H1 (cell line): Measurements from ENCODE around the gene ZNF154. TPM values are rescaled to one million over a fixed set of nuclear protein-coding genes. Genes with fewer than 3 reads are reported as not detected.

ENCODE experiments used
- CTCF ChIA-PET: fragments of 300-600 bp; sonication (Branson Sonifier 250); formaldehyde crosslinking; loops from one replicate; lab custom pipeline; 2021; ENCODE audit not compliant: partially characterized antibody; lab: Charles Lee
- POLR2A ChIA-PET: fragments of 300-600 bp; sonication (Branson Sonifier 250); formaldehyde crosslinking; loops from one replicate; lab custom pipeline; 2021; ENCODE audit warnings: inconsistent platforms; ENCODE audit not compliant: partially characterized antibody; lab: Charles Lee
- DNase-seq, 2 experiments: peaks; one replicate each; pipeline versions ENCODE4 v3.0.0 to v3.0.0-alpha.2; 2010 to 2022; ENCODE audit warnings: low spot score in 2 of 2, low read depth in 1 of 2, mixed read lengths in 1 of 2
- FAIRE-seq: peaks from 2 replicates; lab custom pipeline; 2011; peaks lifted over from hg19 to GRCh38; lab: Jason Lieb, UNC
- H2AFZ ChIP-seq: 2 replicates; pipeline ENCODE4 v1.8.1; 2012; ENCODE audit warnings: low read length, inconsistent platforms
- H2AK5ac ChIP-seq: 2 replicates; pipeline ENCODE4 v1.6.1; 2013; ENCODE audit warnings: low read depth, low read length
- H2BK120ac ChIP-seq: replicated peaks from 2 replicates; pipeline ENCODE3; 2013; ENCODE audit warnings: low read depth, low read length, inconsistent platforms
- H2BK12ac ChIP-seq: 2 replicates; pipeline ENCODE4 v1.6.1; 2013; ENCODE audit warnings: low read depth, low read length
- H2BK15ac ChIP-seq: 2 replicates; pipeline ENCODE4 v1.6.1; 2013; ENCODE audit warnings: low read length
- H2BK20ac ChIP-seq: 2 replicates; pipeline ENCODE4 v1.6.1; 2013; ENCODE audit warnings: low read length
- H2BK5ac ChIP-seq: 2 replicates; pipeline ENCODE4 v1.6.1; 2013; ENCODE audit warnings: low read depth, low read length
- H3K14ac ChIP-seq: 2 replicates; pipeline ENCODE4 v1.6.1; 2013; ENCODE audit warnings: inconsistent platforms; ENCODE audit not compliant: insufficient read length
- H3K18ac ChIP-seq: 2 replicates; pipeline ENCODE4 v1.6.1; 2013; ENCODE audit warnings: low read length; ENCODE audit errors: extremely low read depth
- H3K23ac ChIP-seq: 2 replicates; pipeline ENCODE4 v1.6.1; 2013; ENCODE audit warnings: inconsistent platforms; ENCODE audit not compliant: insufficient read length
- H3K23me2 ChIP-seq: 2 replicates; pipeline ENCODE4 v1.6.1; 2013; ENCODE audit warnings: low read depth, low read length
- H3K27ac ChIP-seq: 2 replicates; pipeline ENCODE4 v1.6.1; 2011; ENCODE audit warnings: low read depth, low read length, inconsistent platforms
- H3K27me3 ChIP-seq, 4 experiments: replicated peaks in 1 of 4; 1 replicate in 1 of 4; 2 replicates in 3 of 4; pipeline versions ENCODE4 v1.6.1 to v1.8.1; 2011 to 2013; ENCODE audit warnings: low read length in 3 of 4, mild to moderate bottlenecking in 3 of 4, inconsistent platforms in 2 of 4, mixed read lengths in 2 of 4, moderate library complexity in 1 of 4; ENCODE audit not compliant: control insufficient read depth in 3 of 4, insufficient read depth in 3 of 4; ENCODE audit errors: extremely low read depth in 1 of 4
- H3K36me3 ChIP-seq, 4 experiments: 2 replicates each; pipeline versions ENCODE4 v1.6.1 to v1.8.1; 2011 to 2013; ENCODE audit warnings: mild to moderate bottlenecking in 4 of 4, low read length in 3 of 4, moderate library complexity in 2 of 4, control low read depth in 1 of 4, inconsistent platforms in 1 of 4; ENCODE audit not compliant: insufficient read depth in 4 of 4, control insufficient read depth in 2 of 4
- H3K4ac ChIP-seq: replicated peaks from 2 replicates; pipeline ENCODE3; 2013; ENCODE audit warnings: low read length, low read depth, mixed read lengths, inconsistent platforms; ENCODE audit not compliant: insufficient read length
- H3K4me1 ChIP-seq, 4 experiments: replicated peaks in 1 of 4; 1 replicate in 1 of 4; 2 replicates in 3 of 4; pipeline versions ENCODE4 v1.6.1 to v1.8.1; 2011 to 2013; ENCODE audit warnings: low read length in 3 of 4, inconsistent platforms in 2 of 4, mixed read lengths in 1 of 4; ENCODE audit not compliant: insufficient read depth in 4 of 4, control insufficient read depth in 3 of 4
- H3K4me2 ChIP-seq, 2 experiments: 2 replicates each; pipeline versions ENCODE4 v1.6.1 to v1.8.1; 2011 to 2013; ENCODE audit warnings: low read depth in 2 of 2, low read length in 2 of 2, control low read depth in 1 of 2, inconsistent platforms in 1 of 2, mild to moderate bottlenecking in 1 of 2; ENCODE audit not compliant: insufficient read depth in 1 of 2
- H3K4me3 ChIP-seq, 4 experiments: fragments of 200-600, 300-600 bp in 1 of 4; sonication (generic), shearing (Covaris generic), sonication (Bioruptor Twin) in 1 of 4; 2 replicates each; pipeline versions ENCODE4 v1.5.1 to v1.8.1; 2011 to 2016; ENCODE audit warnings: low read length in 4 of 4, low read depth in 3 of 4, control low read depth in 2 of 4, inconsistent platforms in 2 of 4, mild to moderate bottlenecking in 2 of 4, mixed read lengths in 1 of 4, moderate library complexity in 1 of 4; ENCODE audit not compliant: insufficient read depth in 2 of 4; ENCODE audit errors: extremely low read depth in 1 of 4
- H3K56ac ChIP-seq: replicated peaks from 2 replicates; pipeline ENCODE3; 2013; ENCODE audit warnings: low read depth, mild to moderate bottlenecking, mixed read lengths, low read length, inconsistent platforms; ENCODE audit not compliant: insufficient read length
- H3K79me1 ChIP-seq: 2 replicates; pipeline ENCODE4 v1.6.1; 2013; ENCODE audit warnings: low read depth, low read length, control low read depth
- H3K79me2 ChIP-seq, 2 experiments: 2 replicates each; pipeline versions ENCODE4 v1.6.1 to v1.8.1; 2012 to 2013; ENCODE audit warnings: low read length in 2 of 2, mild to moderate bottlenecking in 2 of 2, inconsistent platforms in 1 of 2; ENCODE audit not compliant: insufficient read depth in 2 of 2, control insufficient read depth in 1 of 2
- H3K9ac ChIP-seq, 4 experiments: replicated peaks in 1 of 4; 1 replicate in 1 of 4; 2 replicates in 3 of 4; pipeline versions ENCODE4 v1.6.1 to v1.8.1; 2011 to 2013; ENCODE audit warnings: low read depth in 3 of 4, low read length in 3 of 4, control low read depth in 2 of 4, mild to moderate bottlenecking in 2 of 4, moderate library complexity in 2 of 4, inconsistent platforms in 1 of 4; ENCODE audit errors: extremely low read depth in 1 of 4
- H3K9me3 ChIP-seq, 2 experiments: 2 replicates each; pipeline versions ENCODE4 v1.6.1 to v1.8.1; 2012 to 2013; ENCODE audit warnings: mild to moderate bottlenecking in 2 of 2, moderate library complexity in 2 of 2, control low read depth in 1 of 2, inconsistent platforms in 1 of 2, low read depth in 1 of 2, low read length in 1 of 2, mixed read lengths in 1 of 2; ENCODE audit not compliant: insufficient read depth in 2 of 2
- H4K20me1 ChIP-seq, 2 experiments: replicated peaks in 1 of 2; 2 replicates each; pipeline versions ENCODE3 to v1.8.1; 2011 to 2013; ENCODE audit warnings: inconsistent platforms in 2 of 2, low read length in 2 of 2, mild to moderate bottlenecking in 1 of 2; ENCODE audit not compliant: insufficient read depth in 2 of 2, control insufficient read depth in 1 of 2
- H4K5ac ChIP-seq: 2 replicates; pipeline ENCODE4 v1.6.1; 2013; ENCODE audit warnings: low read length, low read depth, mixed read lengths, inconsistent platforms; ENCODE audit not compliant: insufficient read length
- H4K8ac ChIP-seq: 2 replicates; pipeline ENCODE4 v1.8.0; 2013; ENCODE audit warnings: mild to moderate bottlenecking, moderate library complexity, low read length, inconsistent platforms; ENCODE audit not compliant: insufficient read depth; ENCODE audit errors: extremely low read depth
- H4K91ac ChIP-seq: replicated peaks from 2 replicates; pipeline ENCODE3; 2013; ENCODE audit warnings: low read length, mixed read lengths, inconsistent platforms; ENCODE audit not compliant: insufficient read length
- BRCA1 ChIP-seq: IDR thresholded peaks from 2 replicates; pipeline ENCODE4 v1.6.1; 2012; ENCODE audit warnings: low read depth, low read length, improper control_type of control experiment
- CHD2 ChIP-seq: IDR thresholded peaks from 2 replicates; pipeline ENCODE4 v1.6.1; 2012; ENCODE audit warnings: low read length, improper control_type of control experiment
- CREB1 ChIP-seq: IDR thresholded peaks from 2 replicates; pipeline ENCODE4 v1.6.1; 2012; ENCODE audit warnings: inconsistent platforms
- CTCF ChIP-seq, 3 experiments: IDR thresholded peaks; 1 replicate in 2 of 3; 2 replicates in 1 of 3; pipeline versions ENCODE4 v1.5.1 to v1.6.1; 2011; ENCODE audit warnings: low read length in 3 of 3, mild to moderate bottlenecking in 3 of 3, inconsistent platforms in 2 of 3, low read depth in 1 of 3, moderate library complexity in 1 of 3; ENCODE audit not compliant: insufficient read depth in 1 of 3; ENCODE audit errors: control extremely low read depth in 1 of 3
- JUND ChIP-seq: IDR thresholded peaks from 2 replicates; pipeline ENCODE4 v1.6.1; 2011; ENCODE audit warnings: mild to moderate bottlenecking, improper control_type of control experiment, low read length
- SAP30 ChIP-seq: fragments of 300-600 bp; sonication (generic); IDR thresholded peaks from 2 replicates; pipeline ENCODE4 v1.7.1; 2012; ENCODE audit warnings: low read length, moderate library complexity, mild to moderate bottlenecking, inconsistent platforms; ENCODE audit not compliant: insufficient read depth, insufficient replicate concordance
- SP1 ChIP-seq: IDR thresholded peaks from 2 replicates; pipeline ENCODE4 v1.6.1; 2011; ENCODE audit warnings: low read depth, low read length
- YY1 ChIP-seq: IDR thresholded peaks from 2 replicates; pipeline ENCODE4 v1.6.1; 2011; ENCODE audit warnings: low read depth, mild to moderate bottlenecking, low read length
- ZNF274 ChIP-seq: IDR thresholded peaks from 2 replicates; pipeline ENCODE4 v1.7.0; 2012; ENCODE audit warnings: low read length, borderline replicate concordance; ENCODE audit errors: extremely low read depth
- WGBS, 2 experiments: shearing (Covaris generic) in 1 of 2; methylation state at CpG; one replicate each; pipeline versions ENCODE4 v1.1.6 to v1.1.7; 2013 to 2015; ENCODE audit warnings: low lambda C conversion rate in 2 of 2, mixed read lengths in 2 of 2, inconsistent platforms in 1 of 2, low coverage in 1 of 2, missing lambda C conversion rate in 1 of 2; ENCODE audit not compliant: insufficient replicate concordance in 2 of 2, insufficient coverage in 1 of 2, insufficient read length in 1 of 2; ENCODE audit errors: extremely low coverage in 1 of 2, missing lambda C conversion rate in 1 of 2; 5-methylcytosine and 5-hydroxymethylcytosine counted together
- polyA plus RNA-seq, 7 experiments: library from polyadenylated mRNA; depleted of rRNA in 3 of 7; stranded (reverse) in 5 of 7; unstranded in 2 of 7; fragments of >200 nt in 5 of 7; fragments of 200-250 nt in 2 of 7; gene quantifications; 1 replicate in 5 of 7; 2 replicates in 1 of 7; 4 replicates in 1 of 7; pipeline versions ENCODE4 v1.2.1 to v1.2.3, GENCODE V29; 2011 to 2013; ENCODE audit warnings: missing spikeins in 2 of 7, mixed read lengths in 2 of 7
- total RNA-seq: library from RNA; stranded (reverse); fragmentation: NEBNext Ultra II Directional; extraction: Animal tissue kit (Norgen Biotek cat#: 25700); gene quantifications from 2 replicates; pipeline ENCODE4 v1.2.1, GENCODE V29; 2021

The ZNF154 gene
- total and polyA plus RNA-seq, 2 of the 8 experiments (the other 6 are each of a cell fraction or from before 2014, with no cell fraction given), result 5.3 to 11.6 TPM

GRCh38 chr19:57746580-57747471, 37.8 kb upstream of the ZNF154 start, which contains the start of gene ZNF776:
TSS of gene ZNF776 (plus strand) at chr19:57746815. CDS start at chr19:57747059, 244 bp downstream.
- H2BK120ac ChIP-seq, result no peak within 1 kb of the TSS
- peak within 1 kb of the TSS; percentile 81; the same call in 1 of the 2 replicates for H3K18ac ChIP-seq
- no peak within 1 kb of the TSS; the same call in 1 of the 2 replicates for H2BK12ac ChIP-seq
- peak within 1 kb of the TSS; percentile 98 for H2AFZ ChIP-seq
- peaks cover 22% of the 10 kb centered on the region for H3K79me1 ChIP-seq
- H4K20me1 ChIP-seq, result peaks cover 0 to 13% of the 10 kb centered on the region in 2 experiments
- H3K27ac ChIP-seq, result peak within 1 kb of the TSS; percentile 89
- H3K4me3 ChIP-seq, result peak within 1 kb of the TSS; percentile 94 to 99 (median 98)
- H3K14ac ChIP-seq, result no peak within 1 kb of the TSS
- H3K4me1 ChIP-seq, result peaks cover 0 to 10% (median 5%) of the 10 kb centered on the region in 4 experiments; a peak in 5 of 7 replicates
- peak within 1 kb of the TSS; percentile 74 to 98 for H3K4me2 ChIP-seq
- peak within 1 kb of the TSS; percentile 96; the same call in 1 of the 2 replicates for H4K8ac ChIP-seq
- peaks cover 6% of the 10 kb centered on the region; the same call in 1 of the 2 replicates for H3K23me2 ChIP-seq
- H3K79me2 ChIP-seq, result peaks cover 6 to 36% of the 10 kb centered on the region in 2 experiments
- WGBS, 2 experiments, result 3% methylated on average over 51 of the region's 51 CpGs; no CpG with 5 or more reads in 1 of the 2 experiments
- CTCF ChIA-PET, result interaction anchor here (0.6 to 2.4 kb wide), 8 partner anchors 11 to 672 kb away, joined by 3 to 6 read pairs (median 4); partner anchors contain the start of genes ZNF587B and ZNF814
- H3K27me3 ChIP-seq, result no peaks in the 10 kb centered on the region
- peak within 1 kb of the TSS; percentile 75 for H3K56ac ChIP-seq
- peak; percentile 43 to 77 for DNase-seq
- H4K5ac ChIP-seq, result peak within 1 kb of the TSS; percentile 82
- peak; percentile 100 for FAIRE-seq
- peak within 1 kb of the TSS; percentile 85 to 99 (median 92) for H3K9ac ChIP-seq
- H3K23ac ChIP-seq, result no peak within 1 kb of the TSS
- no peak within 1 kb of the TSS for H2BK20ac ChIP-seq
- H4K91ac ChIP-seq, result peak within 1 kb of the TSS; percentile 36
- H3K9me3 ChIP-seq, result no peaks in the 10 kb centered on the region
- no peak within 1 kb of the TSS for H3K4ac ChIP-seq
- POLR2A ChIA-PET, result interaction anchor here (0.6 to 2.2 kb wide), 23 partner anchors 9 to 506 kb away, joined by 3 to 23 read pairs (median 3); partner anchors contain the start of genes ZNF134, ZNF154, ZNF552 and ZNF587
- H2AK5ac ChIP-seq, result no peak within 1 kb of the TSS
- peaks cover 7 to 25% (median 14%) of the 10 kb centered on the region in 4 experiments for H3K36me3 ChIP-seq
- no peak within 1 kb of the TSS for H2BK15ac ChIP-seq
- H2BK5ac ChIP-seq, result peak within 1 kb of the TSS; percentile 86
- TF ChIP-seq ZNF274, result no peak
- no peak for TF ChIP-seq CTCF (IDR thresholded peaks at IDR 0.05; ENCODE audit: control extremely low read depth in 1 of 3, insufficient read depth in 1 of 3, low read depth in 1 of 3, low read length in 3 of 3)
- peak; percentile 82 for TF ChIP-seq CHD2
- peak; percentile 71 for TF ChIP-seq CREB1
- TF ChIP-seq SAP30, result no peak
- peak; percentile 95 for TF ChIP-seq SP1
- no peak for TF ChIP-seq JUND
- peak; percentile 96 for TF ChIP-seq YY1
- TF ChIP-seq BRCA1, result no peak
